Embryonic facial prominence (tissue), 1 donor: ENCODE results near the gene DDX49.

Experiments used
- DNase-seq: peaks from one replicate; pipeline ENCODE4 v3.0.0-alpha.2; 2016; ENCODE audit errors: extremely low spot score

The DDX49 gene

GRCh38 chr19:18919086-18919899, at the start of gene DDX49, which contains the start of gene COPE:
DDX49 (plus strand) TSS chr19:18919715; CDS start chr19:18919742, 27 bp downstream.
COPE (minus strand) TSS chr19:18919387; CDS start chr19:18919348, 39 bp downstream.
- DNase-seq, result peak; percentile 100

GRCh38 chr19:18869781-18870530, 49.6 kb upstream of the DDX49 start:
- no peak for DNase-seq

GRCh38 chr19:18870531-18871172, 48.9 kb upstream of the DDX49 start:
- DNase-seq, result no peak

- no peak for DNase-seq
Observed at GRCh38 chr19:18871543-18871942, 48.0 kb upstream of the DDX49 start.

- DNase-seq, result no peak
Observed at GRCh38 chr19:18875726-18876125, 43.8 kb upstream of the DDX49 start.

- DNase-seq, result no peak
Observed at GRCh38 chr19:18876865-18877264, 42.6 kb upstream of the DDX49 start.

- no peak for DNase-seq
Observed at GRCh38 chr19:18878058-18878797, 41.3 kb upstream of the DDX49 start.

- no peak for DNase-seq
Observed at GRCh38 chr19:18878858-18879578, 40.5 kb upstream of the DDX49 start.

GRCh38 chr19:18879579-18880373, 39.7 kb upstream of the DDX49 start:
- no peak for DNase-seq

GRCh38 chr19:18881491-18881890, 38.0 kb upstream of the DDX49 start:
- no peak for DNase-seq

- no peak for DNase-seq
Observed at GRCh38 chr19:18883526-18884304, 35.8 kb upstream of the DDX49 start.

GRCh38 chr19:18886972-18887371, 32.5 kb upstream of the DDX49 start:
- no peak for DNase-seq

- no peak for DNase-seq
Observed at GRCh38 chr19:18889949-18890745, 29.4 kb upstream of the DDX49 start.

GRCh38 chr19:18893587-18894253, 25.8 kb upstream of the DDX49 start:
- DNase-seq, result no peak

GRCh38 chr19:18894254-18895037, 25.1 kb upstream of the DDX49 start:
- peak; percentile 51 for DNase-seq

GRCh38 chr19:18895038-18895823, 24.3 kb upstream of the DDX49 start:
- no peak for DNase-seq
